Activated CD4-positive, alpha-beta T cell treated with anti-CD3 and anti-CD28 coated beads, Interleukin-2, amount 10 ng/mL, durations not matched to agents 24 days and 14 days (primary cell): Measurements from ENCODE around the gene ZNF407. TPM values are rescaled to one million over a fixed set of nuclear protein-coding genes. Genes with fewer than 3 reads are reported as not detected.

Experiments
- DNase-seq: peaks from one replicate; pipeline ENCODE4 v3.0.0; 2022
- H3K27ac Mint-ChIP-seq: one replicate; pipeline ENCODE4 v1.8.0; 2022; ENCODE audit warnings: mild to moderate bottlenecking, mixed read lengths
- H3K27me3 Mint-ChIP-seq: one replicate; pipeline ENCODE4 v1.8.0; 2022; ENCODE audit warnings: mixed read lengths
- H3K36me3 Mint-ChIP-seq: one replicate; pipeline ENCODE4 v1.8.0; 2022; ENCODE audit warnings: low read depth, mild to moderate bottlenecking, mixed read lengths
- H3K4me1 Mint-ChIP-seq: one replicate; pipeline ENCODE4 v1.8.0; 2021; ENCODE audit warnings: mixed read lengths
- H3K4me3 Mint-ChIP-seq: one replicate; pipeline ENCODE4 v1.8.0; 2022; ENCODE audit warnings: mild to moderate bottlenecking, moderate library complexity, mixed read lengths
- H3K9me3 Mint-ChIP-seq: one replicate; pipeline ENCODE4 v1.8.0; 2021; ENCODE audit warnings: mixed read lengths
- intact Hi-C: fragments of 100-400 bp; cut with micrococcal nuclease; formaldehyde crosslinking; loops from one replicate; pipeline ENCODE4 v1.15.1; 2023
- total RNA-seq: library from RNA; stranded (reverse); gene quantifications from 2 replicates; pipeline ENCODE4 v1.2.3, GENCODE V29; 2022

ZNF407 gene
- total RNA-seq, 1 donor from 2014 or later: 18.1 TPM

GRCh38 chr18:75110311-75110710, 512.6 kb downstream of the ZNF407 start:
- DNase-seq: no peak
- intact Hi-C loops: no loop called here
- Mint-ChIP-seq H3K27ac (no peak overlapping the region), H3K36me3 (no peaks in the 10 kb centered on the region), H3K27me3 (no peaks in the 10 kb centered on the region), H3K4me3 (no peak overlapping the region), H3K4me1 (no peaks in the 10 kb centered on the region), H3K9me3 (no peaks in the 10 kb centered on the region)

GRCh38 chr18:75110846-75111415, 513.3 kb downstream of the ZNF407 start:
- intact Hi-C loops: no loop called here

GRCh38 chr18:75111760-75112159, 514.1 kb downstream of the ZNF407 start:
- H3K9me3 Mint-ChIP-seq: no peaks in the 10 kb centered on the region
- no peak for DNase-seq
- no peak overlapping the region for H3K27ac Mint-ChIP-seq
- intact Hi-C loops: no loop called here
- no peaks in the 10 kb centered on the region for H3K4me1 Mint-ChIP-seq
- no peaks in the 10 kb centered on the region for H3K36me3 Mint-ChIP-seq
- no peaks in the 10 kb centered on the region for H3K27me3 Mint-ChIP-seq
- H3K4me3 Mint-ChIP-seq: no peak overlapping the region

More at GRCh38 chr18:75110846-75111415, 513.3 kb downstream of the ZNF407 start:
- Mint-ChIP-seq H3K27ac (no peak overlapping the region), H3K9me3 (no peaks in the 10 kb centered on the region), H3K27me3 (no peaks in the 10 kb centered on the region), H3K4me1 (no peaks in the 10 kb centered on the region), H3K4me3 (no peak overlapping the region), H3K36me3 (no peaks in the 10 kb centered on the region)
- DNase-seq: no peak

- Mint-ChIP-seq H3K27me3 (no peaks in the 10 kb centered on the region), H3K4me3 (no peak overlapping the region), H3K9me3 (no peaks in the 10 kb centered on the region), H3K4me1 (no peaks in the 10 kb centered on the region), H3K27ac (no peak overlapping the region), H3K36me3 (no peaks in the 10 kb centered on the region)
- intact Hi-C loops: no loop called here
- DNase-seq: no peak
Observed at GRCh38 chr18:75112186-75113096, 514.8 kb downstream of the ZNF407 start.

GRCh38 chr18:75113455-75113854, 515.8 kb downstream of the ZNF407 start:
- Mint-ChIP-seq H3K27ac (no peak overlapping the region), H3K9me3 (no peaks in the 10 kb centered on the region), H3K4me1 (no peaks in the 10 kb centered on the region), H3K36me3 (no peaks in the 10 kb centered on the region), H3K4me3 (no peak overlapping the region), H3K27me3 (no peaks in the 10 kb centered on the region)
- DNase-seq: no peak
- intact Hi-C loops: no loop called here

- Mint-ChIP-seq H3K4me1 (no peaks in the 10 kb centered on the region), H3K27ac (no peak overlapping the region), H3K9me3 (no peaks in the 10 kb centered on the region), H3K4me3 (no peak overlapping the region), H3K27me3 (peaks cover 2% of the 10 kb centered on the region), H3K36me3 (no peaks in the 10 kb centered on the region)
- intact Hi-C loops: no loop called here
- no peak for DNase-seq
Observed at GRCh38 chr18:75114231-75114764, 516.6 kb downstream of the ZNF407 start.

Other genes starting within 250 kb of the ZNF407 start
- gene DIPK1C, start 140.6 kb upstream of the ZNF407 start, total RNA-seq: not detected in 2 replicates
- 160 and 177 TPM in 2 replicates for gene CNDP2, start 101.5 kb upstream of the ZNF407 start, total RNA-seq
- gene CNDP1, start 63.4 kb upstream of the ZNF407 start, total RNA-seq: not detected in 2 replicates